NK-92 (cell line): ENCODE data around the gene NAB2.

ENCODE experiments used
- DNase-seq: peaks from one replicate; lab custom pipeline; 2025; ENCODE audit not compliant: unreplicated experiment; lab: John Stamatoyannopoulos, UW

The NAB2 gene

GRCh38 chr12:57092876-57093414 is 4.0 kb downstream of the NAB2 start:
- no peak for DNase-seq

- peak; percentile 1 for DNase-seq
Observed at GRCh38 chr12:57093415-57094207, 4.7 kb downstream of the NAB2 start.

DNA sequence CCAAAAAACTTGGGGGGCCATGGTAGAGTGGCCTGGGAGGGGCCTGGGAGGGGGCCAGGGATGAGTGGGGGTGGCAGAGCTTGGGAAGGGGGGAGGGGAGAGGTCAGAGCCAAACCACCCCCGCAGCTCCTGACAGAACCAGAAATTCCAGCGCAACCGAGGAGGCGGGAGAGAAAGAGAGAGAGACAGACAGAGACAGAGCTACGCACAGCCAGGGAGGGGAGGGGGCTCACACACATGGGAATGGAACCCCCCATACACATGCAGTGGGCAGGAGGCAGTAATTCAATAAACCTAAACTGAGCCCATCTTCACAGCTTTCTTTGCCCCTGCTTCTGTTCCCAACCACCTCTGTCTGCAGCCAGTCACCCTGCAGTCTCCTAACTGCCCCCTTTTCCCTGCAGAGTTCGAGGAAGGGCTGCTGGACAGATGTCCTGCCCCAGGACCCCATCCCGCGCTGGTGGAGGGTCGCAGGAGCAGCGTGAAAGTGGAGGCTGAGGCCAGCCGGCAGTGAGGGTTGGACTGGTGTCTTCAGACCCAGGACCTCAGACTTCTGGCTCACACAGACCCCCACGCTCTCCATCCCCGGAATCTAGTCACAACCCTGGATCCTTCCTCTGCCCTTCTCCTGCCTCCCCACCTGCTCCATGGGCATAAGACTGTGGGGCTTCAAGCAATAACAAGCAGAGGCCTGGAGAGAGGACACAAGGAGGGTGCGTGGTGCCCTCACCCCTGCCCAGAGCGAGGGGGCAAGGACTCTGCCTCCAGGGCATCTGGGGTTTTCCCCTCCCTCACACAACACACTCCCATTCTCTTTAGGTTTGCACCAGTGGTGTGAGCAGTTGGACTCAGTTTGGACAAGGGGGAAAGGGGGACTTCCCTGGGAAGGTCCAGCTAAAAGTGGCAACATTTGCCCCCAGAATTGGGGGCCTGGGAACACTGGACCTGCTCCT is 5.6 kb downstream of the NAB2 start:
- DNase-seq: no peak

- DNase-seq: no peak
Observed at GRCh38 chr12:57095440-57095839, 6.5 kb downstream of the NAB2 start.

GRCh38 chr12:57096099-57096572 is 7.2 kb downstream of the NAB2 start:
- no peak for DNase-seq

- DNase-seq: no peak
Observed at GRCh38 chr12:57096748-57097553, 8.0 kb downstream of the NAB2 start.

DNA sequence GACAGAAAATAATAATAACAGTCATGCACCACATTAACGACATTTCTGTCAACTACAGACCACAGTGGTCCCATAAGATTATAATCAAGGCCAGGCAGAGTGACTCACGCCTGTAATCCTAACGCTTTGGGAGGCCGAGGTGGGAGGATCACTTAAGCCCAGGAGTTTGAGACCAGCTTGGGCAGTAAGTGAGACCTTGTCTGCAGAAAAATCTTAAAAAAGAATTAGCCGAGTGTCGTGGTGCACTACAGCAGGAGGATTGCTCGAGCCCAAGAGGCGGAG is 8.6 kb downstream of the NAB2 start:
- DNase-seq: no peak

GRCh38 chr12:57098546-57098945 is 9.6 kb downstream of the NAB2 start:
- no peak for DNase-seq

DNA sequence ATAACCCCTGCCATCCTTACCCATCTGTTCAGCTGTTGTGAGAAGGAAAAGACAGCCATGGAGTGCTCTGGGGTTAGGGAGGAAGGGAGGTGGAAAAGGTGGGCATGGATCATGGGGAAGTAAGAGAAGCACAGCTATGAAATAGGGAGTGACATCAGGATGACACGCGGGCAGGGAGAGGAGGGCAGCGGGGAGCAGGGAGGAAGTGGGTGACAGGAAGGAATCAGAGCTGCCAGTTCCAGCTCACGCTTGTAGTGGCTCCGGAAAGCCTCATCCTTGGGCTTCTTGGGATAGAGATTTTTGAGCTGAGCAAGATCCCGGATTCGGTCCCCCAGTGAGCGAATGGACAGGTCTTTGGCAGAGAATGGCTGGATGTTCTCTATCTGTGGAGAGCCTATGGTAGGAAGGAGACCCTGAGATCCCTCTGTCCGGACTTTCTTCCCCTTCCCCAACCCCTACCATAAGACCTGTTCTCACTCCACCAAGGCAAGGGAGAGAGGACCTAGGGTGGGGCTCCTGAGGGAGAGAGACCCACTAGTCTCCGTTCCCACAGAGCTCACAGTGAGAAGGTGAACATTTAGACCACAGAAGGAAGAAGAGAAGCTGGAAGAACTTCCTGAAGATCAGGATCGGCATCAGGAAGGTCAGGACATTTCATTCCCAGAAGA is 10.3 kb downstream of the NAB2 start:
- no peak for DNase-seq

DNA sequence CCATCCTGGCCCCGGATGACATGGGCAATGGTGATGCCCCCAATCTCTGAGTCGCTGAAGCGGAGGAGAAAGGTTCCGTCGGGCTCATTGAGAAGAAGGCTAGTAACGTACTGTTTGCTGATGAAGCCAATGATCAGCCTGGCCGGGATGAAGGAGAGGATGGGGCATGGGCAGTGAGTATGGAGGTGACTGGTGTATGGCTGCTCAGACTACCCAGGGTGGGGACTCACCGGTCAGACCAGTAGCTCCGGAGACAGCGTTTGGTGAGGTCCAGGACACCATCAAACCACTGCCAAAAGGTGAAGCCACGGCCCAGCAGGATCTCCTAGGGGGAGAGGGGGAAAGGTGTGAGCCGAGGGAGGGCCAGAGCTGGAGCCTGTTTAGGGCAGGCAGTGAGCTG is 10.9 kb downstream of the NAB2 start:
- DNase-seq: no peak

DNA sequence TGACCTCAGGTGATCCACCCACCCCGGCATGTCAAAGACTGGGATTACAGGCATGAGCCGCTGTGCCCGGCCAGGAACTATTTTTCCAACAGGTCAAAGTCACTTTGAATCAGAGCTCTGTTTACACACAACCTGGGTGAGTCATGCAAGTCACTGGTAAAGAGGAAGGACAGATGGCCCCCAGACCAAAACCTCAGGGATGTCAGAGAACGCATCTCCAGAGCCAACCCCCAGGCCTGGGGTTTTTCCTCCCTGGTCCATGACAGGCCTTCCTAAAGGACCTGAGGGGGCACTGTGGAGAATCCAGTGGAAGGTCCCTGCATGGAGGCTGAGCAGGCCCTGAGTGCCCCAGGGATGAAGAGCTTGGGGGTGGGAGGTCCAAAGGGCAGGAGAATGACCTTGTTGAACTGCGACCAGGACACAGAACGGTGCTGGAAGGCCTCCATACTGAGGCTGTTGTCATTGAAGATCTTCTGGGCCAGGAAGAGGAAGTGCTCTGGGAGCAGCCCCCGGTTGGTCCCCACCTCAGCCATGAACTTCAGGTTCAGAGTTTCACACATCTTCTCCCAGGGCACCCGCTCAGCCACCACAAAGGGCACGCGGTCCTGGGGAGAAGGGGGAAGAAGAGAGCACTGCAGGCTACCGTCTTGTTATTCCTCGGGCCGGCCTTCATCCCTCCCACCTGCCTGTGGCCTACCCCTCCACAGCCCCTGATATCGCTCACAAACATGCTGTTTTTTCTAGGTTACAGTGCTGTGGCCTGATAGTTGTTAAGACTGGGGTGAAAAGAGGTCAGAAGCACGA is 13.2 kb downstream of the NAB2 start:
- DNase-seq: no peak

GRCh38 chr12:57103856-57104255 is 14.9 kb downstream of the NAB2 start:
- no peak for DNase-seq

GRCh38 chr12:57104292-57104910 is 15.5 kb downstream of the NAB2 start:
- no peak for DNase-seq

DNA sequence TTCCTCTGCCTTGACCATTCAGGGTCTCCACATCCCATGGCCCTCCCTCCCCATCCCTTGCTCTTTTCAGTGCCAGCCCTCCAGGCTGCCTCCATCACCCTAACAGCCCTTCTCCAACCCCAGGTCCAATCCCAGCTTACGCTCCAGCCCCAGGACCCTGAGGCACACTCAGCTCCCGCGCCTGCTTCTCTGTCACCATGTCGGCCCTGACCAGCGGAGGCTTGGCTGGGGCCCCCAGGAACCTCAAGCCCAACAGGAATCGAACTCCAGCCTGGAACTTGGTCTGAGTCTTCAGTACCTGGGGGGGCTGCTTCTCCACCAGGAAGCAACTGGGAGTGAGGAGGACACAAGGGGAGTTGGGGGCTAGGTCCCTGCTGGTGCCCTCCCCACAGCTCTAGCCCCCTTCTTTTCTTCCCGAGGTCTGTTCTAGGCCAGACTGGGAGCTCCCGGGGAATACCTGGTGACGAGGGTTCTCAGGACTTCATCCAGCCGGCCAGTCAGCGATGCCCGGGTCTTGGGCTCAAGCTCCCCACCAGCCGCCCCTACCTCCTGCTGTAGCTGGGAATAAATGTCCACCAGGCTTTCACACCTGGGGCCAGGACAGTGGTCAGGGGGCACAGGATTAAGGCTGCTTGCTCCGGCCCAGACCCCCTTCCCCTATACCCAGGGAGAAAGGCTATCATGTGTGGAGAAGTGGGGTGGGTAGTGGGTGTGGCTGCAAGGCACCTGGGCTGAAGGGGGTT is 16.3 kb downstream of the NAB2 start:
- no peak for DNase-seq

- DNase-seq: no peak
Observed at GRCh38 chr12:57106021-57106708, 17.3 kb downstream of the NAB2 start.

DNA sequence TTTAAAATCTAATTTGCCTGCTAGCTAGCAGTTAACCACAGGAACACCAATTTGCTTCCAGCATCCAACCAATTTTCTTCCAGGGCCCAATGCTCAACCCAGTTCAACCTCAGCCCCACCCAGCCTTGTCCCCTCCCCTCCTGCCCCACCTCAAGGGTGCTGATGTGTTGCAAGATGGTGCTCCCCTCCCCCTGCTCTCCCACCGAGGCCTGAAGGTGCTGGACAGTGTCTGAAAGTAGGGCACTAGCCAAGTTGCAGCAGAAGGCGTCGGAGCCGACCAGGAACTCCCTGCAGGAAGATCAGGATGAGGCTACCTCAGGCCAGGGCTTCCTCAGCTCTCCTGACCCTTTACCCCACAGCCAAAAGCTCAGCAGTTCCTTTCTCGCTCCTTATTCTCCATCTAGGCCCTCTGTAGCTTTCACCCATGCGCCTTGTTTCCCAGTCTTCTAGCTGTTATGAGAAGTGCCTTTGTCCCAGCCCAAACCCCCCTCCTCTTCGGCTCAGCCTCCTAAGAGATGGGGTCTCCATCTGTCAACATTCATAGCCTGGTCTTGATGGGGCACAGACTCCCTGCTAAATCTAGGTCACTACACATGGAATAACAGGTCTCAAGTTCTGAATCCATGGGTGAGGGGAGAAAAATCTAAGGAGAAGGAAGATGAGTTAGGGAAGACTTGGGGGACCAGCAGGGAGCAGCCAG is 18.7 kb downstream of the NAB2 start:
- no peak for DNase-seq
